K562 (cell line): ENCODE data around the gene LBHD1. TPM values are rescaled to one million over a fixed set of nuclear protein-coding genes. Genes with fewer than 3 reads are reported as not detected.

Experiments used
- ETV1 ChIP-seq: fragments of 450-650 bp; conservative IDR thresholded peaks from 2 replicates; pipeline ENCODE4 v1.6.1; 2016; ENCODE audit warnings: missing genetic modification characterization, control low read depth, low read depth, missing compliant biosample characterization
- HCFC1 ChIP-seq: IDR thresholded peaks from 2 replicates; pipeline ENCODE4 v1.6.1; 2012; ENCODE audit warnings: low read depth, low read length, improper control_type of control experiment
- HMGN3 ChIP-seq: IDR thresholded peaks from 2 replicates; pipeline ENCODE4 v1.6.1; 2011; ENCODE audit warnings: borderline replicate concordance, low read depth, mild to moderate bottlenecking, mixed read lengths, low read length; ENCODE audit not compliant: insufficient read length; ENCODE audit errors: extremely low read depth
- JUNB ChIP-seq: fragments of 450-650 bp; formaldehyde crosslinking; conservative IDR thresholded peaks from 2 replicates; pipeline ENCODE4 v1.4.0; 2020; ENCODE audit warnings: mild to moderate bottlenecking
- NR2C1 ChIP-seq, 2 experiments: fragments of 450-650 bp; IDR thresholded peaks; 2 replicates each; pipeline ENCODE4 v1.6.1; 2017; ENCODE audit warnings: mild to moderate bottlenecking in 2 of 2, antibody characterized with exemption in 1 of 2, inconsistent platforms in 1 of 2, missing compliant biosample characterization in 1 of 2, missing genetic modification characterization in 1 of 2
- PCBP2 ChIP-seq: fragments of 200-400 bp; formaldehyde crosslinking; IDR thresholded peaks from 2 replicates; pipeline ENCODE4 v1.6.1; 2018; ENCODE audit warnings: low read length, low read depth, mild to moderate bottlenecking, moderate library complexity; ENCODE audit not compliant: poor library complexity, severe bottlenecking
- SMARCE1 ChIP-seq: fragments of 450-650 bp; IDR thresholded peaks from 2 replicates; pipeline ENCODE4 v1.7.1; 2016; ENCODE audit warnings: mild to moderate bottlenecking
- TARDBP ChIP-seq: fragments of 450-650 bp; IDR thresholded peaks from 2 replicates; pipeline ENCODE4 v1.6.1; 2016
- TBP ChIP-seq: optimal IDR thresholded peaks from 2 replicates; pipeline ENCODE3; 2011; ENCODE audit warnings: low read depth, low read length, improper control_type of control experiment
- ZKSCAN8 ChIP-seq: fragments of 200-800 bp; sonication (Bioruptor generic); IDR thresholded peaks from 2 replicates; pipeline ENCODE4 v1.6.1; 2016; ENCODE audit warnings: missing genetic modification characterization, missing compliant biosample characterization
- ZSCAN32 ChIP-seq: fragments of 450-650 bp; formaldehyde crosslinking; IDR thresholded peaks from 2 replicates; pipeline ENCODE4 v1.4.0; 2020; ENCODE audit warnings: mild to moderate bottlenecking, moderate library complexity
- polyA plus RNA-seq, 8 experiments: library from polyadenylated mRNA; depleted of rRNA in 4 of 8; stranded (reverse) in 5 of 8; unstranded in 3 of 8; fragments of >200 nt; fragmentation: Nextera tagmentation in 2 of 8; fragmentation: Illumina TruSeq in 1 of 8; extraction: Ambion mirVana in 2 of 8; extraction: Trizol in 1 of 8; gene quantifications; 2 replicates each; pipeline versions ENCODE4 v1.2.1 to v1.2.3, GENCODE V29; 2011 to 2014; ENCODE audit warnings: inconsistent platforms in 1 of 8, missing spikeins in 1 of 8
- total RNA-seq, 7 experiments: library from RNA; depleted of rRNA in 6 of 7; stranded (reverse); fragments of >200 nt in 6 of 7; fragmentation: Illumina TruSeq in 2 of 7; extraction: Trizol in 2 of 7; gene quantifications; 2 replicates each; pipeline versions ENCODE4 v1.2.1 to v1.2.3, GENCODE V29; 2011 to 2021; ENCODE audit warnings: low replicate concordance in 1 of 7
- TF ChIP-seq, protein P1 (sequence below): IDR thresholded peaks from 3 replicates; pipeline ENCODE4 v1.6.1; 2011; ENCODE audit warnings: borderline replicate concordance, mild to moderate bottlenecking; ENCODE audit not compliant: insufficient read length, insufficient read depth
- TF ChIP-seq, protein P2 (sequence below): fragments of 250-450 bp; sonication (Bioruptor Pico); IDR thresholded peaks from 2 replicates; pipeline ENCODE4 v1.9.0; 2021; ENCODE audit warnings: mild to moderate bottlenecking, inconsistent platforms
- TF ChIP-seq, protein P3 (sequence below), 2 experiments: fragments of 450-650 bp; conservative IDR thresholded peaks; 2 replicates each; pipeline ENCODE4 v1.6.1; 2017; ENCODE audit warnings: mild to moderate bottlenecking in 2 of 2, moderate library complexity in 2 of 2
- TF ChIP-seq, protein P4 (sequence below): sonication (generic); formaldehyde crosslinking; IDR thresholded peaks from 2 replicates; pipeline ENCODE4 v1.8.0; 2022; ENCODE audit warnings: mild to moderate bottlenecking, missing genetic modification reagents
- TF ChIP-seq, protein P5 (sequence below): fragments of 250-450 bp; sonication (Bioruptor Pico); IDR thresholded peaks from 2 replicates; pipeline ENCODE4 v1.4.0; 2020; ENCODE audit warnings: mild to moderate bottlenecking, moderate library complexity

Gene LBHD1
- total and polyA plus RNA-seq, 9 of the 15 experiments (the other 6 are each of a cell fraction or from before 2014, with no cell fraction given): 2.6 to 28.0 (median 12.5) TPM

DNA sequence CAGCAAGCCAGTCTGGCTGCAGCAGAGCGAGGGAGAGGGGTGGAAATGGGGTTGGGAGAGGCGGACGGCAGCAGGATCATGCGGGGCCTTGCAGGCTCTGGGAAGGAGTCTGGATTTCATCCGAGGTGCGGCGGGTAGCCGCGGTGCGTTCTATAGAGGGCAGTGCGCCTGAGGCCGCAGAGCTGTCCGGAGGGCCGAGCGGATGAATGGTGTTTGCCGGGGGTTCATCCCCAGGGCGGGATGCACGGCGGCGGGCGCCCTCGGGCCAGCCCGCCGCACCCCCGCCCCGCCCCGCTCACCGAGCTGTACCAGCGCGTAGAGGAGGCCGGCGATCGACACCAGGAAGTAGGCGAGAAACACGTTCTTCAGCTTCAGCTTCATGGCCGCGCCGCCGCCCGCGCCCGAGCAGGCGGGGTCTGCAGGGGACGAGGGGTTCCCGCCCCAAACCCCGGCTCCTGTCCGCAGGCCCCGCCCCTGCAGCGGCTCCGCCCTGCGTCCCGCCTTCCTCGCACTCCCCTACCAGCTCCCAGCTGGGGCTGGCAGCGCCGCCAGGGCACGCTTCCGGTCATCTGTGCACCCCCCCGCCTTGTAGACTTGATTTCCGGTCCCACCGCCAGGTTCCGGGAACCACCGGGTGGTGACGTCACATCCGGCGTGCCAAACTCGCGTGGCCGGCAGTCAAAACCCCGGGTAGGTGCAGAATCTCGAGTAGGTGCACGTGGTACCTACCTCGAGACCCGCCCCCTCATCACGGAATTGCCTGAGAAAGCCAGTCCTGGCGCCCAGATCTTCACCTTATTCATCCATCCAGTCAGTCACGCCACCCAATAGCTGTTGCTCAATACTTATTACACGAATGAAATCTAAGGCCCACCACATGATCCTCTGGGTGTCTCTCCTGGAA lies 50.2 kb downstream of the LBHD1 start, which contains the start of gene B3GAT3 (continued):
- TF ChIP-seq, protein P1, sequence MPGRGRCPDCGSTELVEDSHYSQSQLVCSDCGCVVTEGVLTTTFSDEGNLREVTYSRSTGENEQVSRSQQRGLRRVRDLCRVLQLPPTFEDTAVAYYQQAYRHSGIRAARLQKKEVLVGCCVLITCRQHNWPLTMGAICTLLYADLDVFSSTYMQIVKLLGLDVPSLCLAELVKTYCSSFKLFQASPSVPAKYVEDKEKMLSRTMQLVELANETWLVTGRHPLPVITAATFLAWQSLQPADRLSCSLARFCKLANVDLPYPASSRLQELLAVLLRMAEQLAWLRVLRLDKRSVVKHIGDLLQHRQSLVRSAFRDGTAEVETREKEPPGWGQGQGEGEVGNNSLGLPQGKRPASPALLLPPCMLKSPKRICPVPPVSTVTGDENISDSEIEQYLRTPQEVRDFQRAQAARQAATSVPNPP: no peak
- TF ChIP-seq ETV1 (tag): peak; percentile 99
- TF ChIP-seq, protein P2, sequence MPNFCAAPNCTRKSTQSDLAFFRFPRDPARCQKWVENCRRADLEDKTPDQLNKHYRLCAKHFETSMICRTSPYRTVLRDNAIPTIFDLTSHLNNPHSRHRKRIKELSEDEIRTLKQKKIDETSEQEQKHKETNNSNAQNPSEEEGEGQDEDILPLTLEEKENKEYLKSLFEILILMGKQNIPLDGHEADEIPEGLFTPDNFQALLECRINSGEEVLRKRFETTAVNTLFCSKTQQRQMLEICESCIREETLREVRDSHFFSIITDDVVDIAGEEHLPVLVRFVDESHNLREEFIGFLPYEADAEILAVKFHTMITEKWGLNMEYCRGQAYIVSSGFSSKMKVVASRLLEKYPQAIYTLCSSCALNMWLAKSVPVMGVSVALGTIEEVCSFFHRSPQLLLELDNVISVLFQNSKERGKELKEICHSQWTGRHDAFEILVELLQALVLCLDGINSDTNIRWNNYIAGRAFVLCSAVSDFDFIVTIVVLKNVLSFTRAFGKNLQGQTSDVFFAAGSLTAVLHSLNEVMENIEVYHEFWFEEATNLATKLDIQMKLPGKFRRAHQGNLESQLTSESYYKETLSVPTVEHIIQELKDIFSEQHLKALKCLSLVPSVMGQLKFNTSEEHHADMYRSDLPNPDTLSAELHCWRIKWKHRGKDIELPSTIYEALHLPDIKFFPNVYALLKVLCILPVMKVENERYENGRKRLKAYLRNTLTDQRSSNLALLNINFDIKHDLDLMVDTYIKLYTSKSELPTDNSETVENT (CRISPR knock-in tag): peak; percentile 74; the same call in 1 of the 2 replicates
- peak; percentile 90 for TF ChIP-seq HMGN3
- TF ChIP-seq ZSCAN32 (CRISPR knock-in tag): no peak
- peak; percentile 78 for TF ChIP-seq JUNB (CRISPR knock-in tag)
- TF ChIP-seq, protein P3, sequence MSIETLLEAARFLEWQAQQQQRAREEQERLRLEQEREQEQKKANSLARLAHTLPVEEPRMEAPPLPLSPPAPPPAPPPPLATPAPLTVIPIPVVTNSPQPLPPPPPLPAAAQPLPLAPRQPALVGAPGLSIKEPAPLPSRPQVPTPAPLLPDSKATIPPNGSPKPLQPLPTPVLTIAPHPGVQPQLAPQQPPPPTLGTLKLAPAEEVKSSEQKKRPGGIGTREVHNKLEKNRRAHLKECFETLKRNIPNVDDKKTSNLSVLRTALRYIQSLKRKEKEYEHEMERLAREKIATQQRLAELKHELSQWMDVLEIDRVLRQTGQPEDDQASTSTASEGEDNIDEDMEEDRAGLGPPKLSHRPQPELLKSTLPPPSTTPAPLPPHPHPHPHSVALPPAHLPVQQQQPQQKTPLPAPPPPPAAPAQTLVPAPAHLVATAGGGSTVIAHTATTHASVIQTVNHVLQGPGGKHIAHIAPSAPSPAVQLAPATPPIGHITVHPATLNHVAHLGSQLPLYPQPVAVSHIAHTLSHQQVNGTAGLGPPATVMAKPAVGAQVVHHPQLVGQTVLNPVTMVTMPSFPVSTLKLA (conservative IDR thresholded peaks at IDR 0.05): peak; percentile 99 to 100
- TF ChIP-seq, protein P4, sequence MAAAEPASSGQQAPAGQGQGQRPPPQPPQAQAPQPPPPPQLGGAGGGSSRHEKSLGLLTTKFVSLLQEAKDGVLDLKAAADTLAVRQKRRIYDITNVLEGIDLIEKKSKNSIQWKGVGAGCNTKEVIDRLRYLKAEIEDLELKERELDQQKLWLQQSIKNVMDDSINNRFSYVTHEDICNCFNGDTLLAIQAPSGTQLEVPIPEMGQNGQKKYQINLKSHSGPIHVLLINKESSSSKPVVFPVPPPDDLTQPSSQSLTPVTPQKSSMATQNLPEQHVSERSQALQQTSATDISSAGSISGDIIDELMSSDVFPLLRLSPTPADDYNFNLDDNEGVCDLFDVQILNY: peak; percentile 54; the same call in 1 of the 2 replicates
- TF ChIP-seq ZKSCAN8 (CRISPR knock-in tag): no peak
- TF ChIP-seq PCBP2: no peak
- peak; percentile 60; the same call in 1 of the 2 replicates for TF ChIP-seq NR2C1 (IDR thresholded peaks at IDR 0.05)
- peak; percentile 67; the same call in 1 of the 2 replicates for TF ChIP-seq NR2C1 (tag; IDR thresholded peaks at IDR 0.05)
- 0 out of 2 replicates have a peak, but pooled peaks have one; percentile 25 for TF ChIP-seq SMARCE1
- TF ChIP-seq TARDBP: peak; percentile 53; the same call in 1 of the 2 replicates
- peak; percentile 74 for TF ChIP-seq HCFC1
- TF ChIP-seq, protein P5, sequence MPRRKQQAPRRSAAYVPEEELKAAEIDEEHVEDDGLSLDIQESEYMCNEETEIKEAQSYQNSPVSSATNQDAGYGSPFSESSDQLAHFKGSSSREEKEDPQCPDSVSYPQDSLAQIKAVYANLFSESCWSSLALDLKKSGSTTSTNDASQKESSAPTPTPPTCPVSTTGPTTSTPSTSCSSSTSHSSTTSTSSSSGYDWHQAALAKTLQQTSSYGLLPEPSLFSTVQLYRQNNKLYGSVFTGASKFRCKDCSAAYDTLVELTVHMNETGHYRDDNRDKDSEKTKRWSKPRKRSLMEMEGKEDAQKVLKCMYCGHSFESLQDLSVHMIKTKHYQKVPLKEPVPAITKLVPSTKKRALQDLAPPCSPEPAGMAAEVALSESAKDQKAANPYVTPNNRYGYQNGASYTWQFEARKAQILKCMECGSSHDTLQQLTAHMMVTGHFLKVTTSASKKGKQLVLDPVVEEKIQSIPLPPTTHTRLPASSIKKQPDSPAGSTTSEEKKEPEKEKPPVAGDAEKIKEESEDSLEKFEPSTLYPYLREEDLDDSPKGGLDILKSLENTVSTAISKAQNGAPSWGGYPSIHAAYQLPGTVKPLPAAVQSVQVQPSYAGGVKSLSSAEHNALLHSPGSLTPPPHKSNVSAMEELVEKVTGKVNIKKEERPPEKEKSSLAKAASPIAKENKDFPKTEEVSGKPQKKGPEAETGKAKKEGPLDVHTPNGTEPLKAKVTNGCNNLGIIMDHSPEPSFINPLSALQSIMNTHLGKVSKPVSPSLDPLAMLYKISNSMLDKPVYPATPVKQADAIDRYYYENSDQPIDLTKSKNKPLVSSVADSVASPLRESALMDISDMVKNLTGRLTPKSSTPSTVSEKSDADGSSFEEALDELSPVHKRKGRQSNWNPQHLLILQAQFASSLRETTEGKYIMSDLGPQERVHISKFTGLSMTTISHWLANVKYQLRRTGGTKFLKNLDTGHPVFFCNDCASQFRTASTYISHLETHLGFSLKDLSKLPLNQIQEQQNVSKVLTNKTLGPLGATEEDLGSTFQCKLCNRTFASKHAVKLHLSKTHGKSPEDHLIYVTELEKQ (CRISPR knock-in tag): no peak
- peak; percentile 50 for TF ChIP-seq TBP
